NCI-H1105 treated with DMSO at 0.1 percent for 48 hours (cell line): ENCODE measurements around the gene CTPS2.
"Not testable (repeated sequence)": the region's sequence is repeated elsewhere in the genome, so short reads cannot be mapped to it uniquely, and the experiment has no call there.

ENCODE experiments used
- DNase-seq: peaks from one replicate; lab custom pipeline; 2025; lab: John Stamatoyannopoulos, UW

CTPS2 gene, protein sequence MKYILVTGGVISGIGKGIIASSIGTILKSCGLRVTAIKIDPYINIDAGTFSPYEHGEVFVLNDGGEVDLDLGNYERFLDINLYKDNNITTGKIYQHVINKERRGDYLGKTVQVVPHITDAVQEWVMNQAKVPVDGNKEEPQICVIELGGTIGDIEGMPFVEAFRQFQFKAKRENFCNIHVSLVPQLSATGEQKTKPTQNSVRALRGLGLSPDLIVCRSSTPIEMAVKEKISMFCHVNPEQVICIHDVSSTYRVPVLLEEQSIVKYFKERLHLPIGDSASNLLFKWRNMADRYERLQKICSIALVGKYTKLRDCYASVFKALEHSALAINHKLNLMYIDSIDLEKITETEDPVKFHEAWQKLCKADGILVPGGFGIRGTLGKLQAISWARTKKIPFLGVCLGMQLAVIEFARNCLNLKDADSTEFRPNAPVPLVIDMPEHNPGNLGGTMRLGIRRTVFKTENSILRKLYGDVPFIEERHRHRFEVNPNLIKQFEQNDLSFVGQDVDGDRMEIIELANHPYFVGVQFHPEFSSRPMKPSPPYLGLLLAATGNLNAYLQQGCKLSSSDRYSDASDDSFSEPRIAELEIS

DNA sequence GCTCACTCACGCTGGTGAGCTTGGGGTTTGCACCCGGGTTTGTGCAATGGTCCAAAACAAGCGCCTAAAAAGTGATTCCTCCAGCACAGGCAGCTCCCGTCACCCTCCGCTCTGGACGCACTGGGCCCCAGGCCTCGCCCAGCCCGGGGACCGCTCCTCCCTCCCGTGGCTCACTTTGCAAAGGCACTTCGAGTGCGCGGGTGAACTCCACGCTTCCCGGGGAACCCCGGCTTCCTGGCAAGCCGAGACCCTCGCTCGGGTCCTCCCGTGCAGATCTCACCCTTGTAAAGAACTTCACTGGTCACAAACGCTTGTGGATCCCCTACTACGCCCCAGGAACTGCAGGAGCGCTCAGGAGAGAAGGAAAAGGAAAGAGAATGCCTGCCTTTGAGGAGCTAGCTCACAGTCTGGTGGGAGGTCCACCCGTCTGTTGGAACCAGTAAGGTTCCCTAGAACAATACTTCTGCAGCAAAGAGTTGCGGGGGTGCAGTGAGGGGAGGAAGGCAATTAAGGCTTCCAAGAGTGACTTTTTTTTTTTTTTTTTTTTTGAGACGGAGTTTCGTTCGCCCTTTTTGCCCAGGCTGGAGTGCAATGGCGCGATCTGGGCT, at the start of gene CTPS2:
Gene CTPS2, minus strand, starts transcription at position 122 of the 608 bp plus-strand sequence. CDS start 9,767 bp downstream, outside the sequence.
- DNase-seq = peak; percentile 29

DNA sequence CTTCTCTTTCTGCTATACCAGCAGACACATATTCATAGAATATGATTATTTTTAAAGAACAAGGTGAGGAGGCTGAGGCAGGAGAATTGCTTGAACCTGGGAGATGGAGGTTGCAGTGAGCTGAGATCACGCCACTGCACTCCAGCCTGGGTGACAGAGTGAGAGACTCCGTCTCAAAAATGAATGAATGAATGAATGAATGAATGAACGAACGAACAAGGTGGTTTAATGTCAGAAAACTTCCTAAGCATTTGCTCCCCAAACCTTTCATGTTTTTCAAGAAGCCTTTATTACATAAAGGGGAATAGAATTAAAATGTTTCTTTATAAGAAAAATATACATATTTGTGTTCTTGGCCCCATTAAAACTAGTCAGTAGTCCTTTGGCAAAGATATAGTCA, 49.0 kb upstream of the CTPS2 start:
- not testable (repeated sequence) for DNase-seq

GRCh38 chrX:16756724-16757123, 44.3 kb upstream of the CTPS2 start:
- no peak for DNase-seq

DNA sequence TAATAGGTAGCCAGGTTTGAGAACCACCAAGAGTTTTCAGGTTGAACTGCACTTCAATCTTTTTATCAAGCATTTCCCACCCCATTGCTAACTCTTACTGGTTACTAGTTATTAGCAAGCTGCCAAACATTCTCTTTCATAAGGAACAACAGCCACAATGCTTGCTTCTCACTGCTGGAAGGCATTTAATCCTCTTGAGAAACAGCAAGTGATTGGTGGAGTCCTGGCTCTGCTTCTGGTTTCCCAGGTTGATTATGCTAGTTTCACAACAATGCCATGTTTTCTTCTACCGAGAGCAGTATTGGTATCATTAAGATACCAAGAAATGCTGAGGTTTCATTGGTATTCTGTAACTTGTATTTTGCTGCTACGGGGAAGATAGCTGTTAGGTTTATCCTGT, 41.5 kb upstream of the CTPS2 start:
- no peak for DNase-seq

DNA sequence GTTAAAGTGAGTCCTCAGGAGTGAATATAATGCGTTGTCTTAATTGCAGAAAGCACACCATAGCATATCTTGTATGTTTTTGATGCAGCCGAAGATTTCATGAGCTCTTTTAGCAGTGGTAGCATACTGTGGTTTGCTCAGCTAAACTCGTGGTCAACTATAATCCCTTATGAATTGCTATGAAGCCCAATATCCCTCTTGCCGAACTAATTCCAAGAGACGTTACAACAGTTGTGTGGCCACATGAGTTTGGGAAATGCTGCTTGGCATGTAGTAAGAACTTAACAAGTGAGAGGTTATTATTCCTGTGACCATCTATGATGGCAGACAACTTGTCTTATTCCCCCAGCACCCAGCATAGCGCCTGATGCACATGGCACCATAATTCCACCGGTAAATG, 37.7 kb upstream of the CTPS2 start:
- DNase-seq = no peak

DNA sequence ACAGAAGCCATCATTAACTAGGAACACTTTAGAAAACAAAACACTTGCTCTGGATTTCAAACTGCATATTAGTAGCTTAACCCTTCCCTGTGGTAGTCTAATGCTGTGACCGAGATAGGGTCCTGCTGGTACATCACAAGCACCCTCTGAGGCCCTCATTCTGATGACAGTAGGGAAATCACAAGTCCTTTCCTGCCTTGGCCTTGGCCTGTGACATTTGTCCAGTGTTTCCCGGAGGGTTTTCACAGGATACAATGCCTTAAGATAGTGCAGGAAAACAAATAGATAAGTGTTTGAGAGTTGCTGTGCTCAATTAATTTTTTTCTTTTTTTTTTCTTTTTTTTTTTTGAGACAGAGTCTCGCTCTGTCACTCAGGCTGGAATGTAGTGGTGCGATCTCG, 36.0 kb upstream of the CTPS2 start:
- no peak for DNase-seq

GRCh38 chrX:16745659-16746058, 33.2 kb upstream of the CTPS2 start:
- no peak for DNase-seq

DNA sequence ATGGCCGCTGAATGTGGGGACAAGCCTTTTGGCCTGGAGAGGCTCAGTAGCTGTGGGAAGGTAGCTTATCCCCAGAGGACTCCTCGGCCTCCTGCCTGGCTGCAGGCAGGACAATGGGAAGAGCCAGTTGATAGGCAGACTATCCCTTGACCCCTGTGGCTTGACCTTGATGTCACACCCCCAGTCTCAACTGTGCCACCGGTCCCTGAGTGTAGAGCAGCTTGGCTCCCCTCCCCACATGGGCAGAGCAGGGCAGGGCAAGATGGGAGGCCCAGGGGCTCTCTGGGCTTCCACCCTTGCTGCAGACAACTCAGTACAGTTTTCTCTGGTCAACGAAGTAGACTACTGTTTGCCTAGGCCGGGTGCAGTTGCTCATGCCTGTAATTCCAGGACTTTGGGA, 32.6 kb upstream of the CTPS2 start:
- DNase-seq = no peak

DNA sequence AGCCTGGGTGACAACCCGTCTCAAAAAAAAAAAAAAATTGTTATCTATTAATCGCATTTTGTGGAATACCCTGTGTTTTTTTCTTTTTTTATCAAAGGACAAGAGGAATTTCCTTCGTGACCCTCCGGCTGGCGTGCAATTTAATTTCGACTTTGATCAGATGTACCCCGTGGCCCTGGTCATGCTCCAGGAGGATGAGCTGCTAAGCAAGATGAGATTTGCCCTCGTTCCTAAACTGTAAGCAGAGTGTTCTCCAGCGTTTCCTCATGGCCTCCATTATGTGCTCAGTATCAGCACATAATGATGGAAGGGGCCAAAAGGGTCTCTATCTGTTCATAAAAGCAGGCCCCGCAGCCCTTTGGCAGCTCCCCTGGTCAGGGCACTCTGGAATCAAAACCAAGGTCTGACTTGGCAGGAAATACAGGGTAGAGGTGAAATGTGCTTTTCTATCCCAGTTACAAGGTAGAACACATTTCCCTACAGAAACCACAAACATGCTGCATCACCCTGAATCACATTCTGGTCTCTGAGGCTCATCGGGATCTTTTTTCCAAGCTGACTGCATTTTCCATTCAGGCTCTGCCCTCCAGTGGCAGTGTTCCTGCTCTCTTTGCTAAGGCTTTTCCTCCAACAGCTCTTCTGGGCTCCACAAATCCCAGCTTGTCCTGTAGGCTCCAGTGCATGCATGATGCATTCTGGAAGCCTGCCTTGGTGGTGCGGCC, 31.3 kb upstream of the CTPS2 start:
- DNase-seq = no peak

- no peak for DNase-seq
Observed at GRCh38 chrX:16739574-16739973, 27.1 kb upstream of the CTPS2 start.

DNA sequence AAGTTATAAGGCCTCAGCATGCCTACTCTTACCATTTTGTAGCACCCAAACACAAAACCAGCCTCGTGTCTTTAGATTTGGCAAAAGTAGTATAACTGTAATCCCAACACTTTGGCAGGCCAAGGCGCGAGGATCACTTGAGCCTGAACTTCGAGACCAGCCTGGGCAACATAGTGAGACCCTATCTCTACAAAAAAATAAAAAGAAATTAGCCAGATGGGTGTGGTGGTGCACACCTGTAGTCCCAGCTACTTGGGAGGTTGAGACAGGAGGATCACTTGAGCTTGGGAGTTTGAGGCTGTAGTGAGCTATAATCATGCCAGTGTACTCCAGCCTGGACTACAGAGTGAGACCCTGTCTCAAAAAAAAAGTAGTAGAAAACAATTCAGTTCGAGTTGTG, 24.6 kb upstream of the CTPS2 start:
- DNase-seq = no peak

DNA sequence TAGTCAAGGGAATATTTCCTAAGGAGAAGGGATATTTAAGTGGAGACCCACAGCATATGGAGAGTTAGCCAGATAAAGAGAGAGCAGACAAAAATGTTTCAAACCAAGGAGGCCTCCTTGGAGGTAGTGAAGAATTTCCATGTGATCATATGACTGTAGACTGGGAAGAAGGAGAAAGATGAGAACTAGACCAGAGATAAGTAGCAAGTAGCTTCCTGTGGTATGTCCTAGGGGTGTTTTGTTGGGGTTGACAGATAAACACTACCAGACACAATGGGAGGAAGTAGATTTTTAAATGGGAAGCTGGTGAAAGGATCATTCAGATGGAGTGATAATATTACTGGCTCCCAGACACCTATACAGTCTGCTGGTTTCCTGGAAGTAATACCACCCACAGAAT, 20.5 kb upstream of the CTPS2 start:
- no peak for DNase-seq

- no peak for DNase-seq
Observed at GRCh38 chrX:16730450-16730849, 18.0 kb upstream of the CTPS2 start.

- no peak for DNase-seq
Observed at GRCh38 chrX:16727637-16728036, 15.2 kb upstream of the CTPS2 start.

DNA sequence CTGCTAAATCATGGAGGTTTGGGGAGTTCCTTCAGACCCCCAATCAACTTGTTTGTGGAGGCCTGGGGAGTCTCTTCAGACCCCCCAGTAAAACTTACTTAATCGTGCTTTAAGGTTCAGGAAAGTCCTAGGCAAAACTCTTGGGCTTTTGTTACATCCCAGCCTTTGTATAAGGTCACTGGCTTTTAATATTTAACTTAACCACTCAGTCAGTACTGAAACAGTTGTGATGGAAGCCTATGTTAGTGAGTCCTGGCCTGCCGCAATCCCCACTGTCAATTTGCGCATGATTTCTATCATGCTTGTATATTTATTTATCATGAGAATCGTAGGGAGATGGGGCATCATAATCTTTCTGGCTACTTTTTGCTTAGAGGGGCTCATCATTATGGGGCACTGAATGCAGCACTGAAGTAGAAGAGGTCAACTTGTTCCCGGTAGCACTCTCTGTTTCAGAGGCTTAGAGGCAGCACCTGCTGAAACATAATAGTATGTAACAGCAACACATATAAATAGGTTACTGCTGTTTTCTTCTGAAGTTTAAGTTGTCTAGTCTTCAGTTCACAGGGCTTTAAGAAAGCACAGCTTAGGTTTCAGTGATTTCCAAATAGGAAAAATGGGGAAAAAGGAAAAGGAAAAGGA, 14.0 kb upstream of the CTPS2 start:
- DNase-seq = not testable (repeated sequence)

DNA sequence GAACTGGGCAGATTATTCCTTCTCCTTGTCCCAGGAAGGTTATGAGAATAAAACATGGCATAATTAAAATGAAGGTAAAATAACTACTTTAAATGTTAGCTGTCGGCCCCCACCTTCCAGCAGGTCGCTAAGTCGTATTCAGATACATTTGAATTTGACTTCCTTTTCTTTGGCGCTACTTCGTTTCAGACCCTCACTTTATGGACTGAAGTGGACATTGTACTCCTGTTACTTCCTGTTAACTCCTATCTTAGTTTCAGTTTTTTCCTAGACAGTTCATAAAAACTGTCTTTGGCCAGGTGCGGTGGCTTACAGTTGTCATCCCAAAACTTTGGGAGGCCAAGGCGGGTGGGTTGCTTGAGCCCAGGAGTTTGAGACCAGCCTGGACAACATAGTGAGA, 12.6 kb upstream of the CTPS2 start:
- no peak for DNase-seq

DNA sequence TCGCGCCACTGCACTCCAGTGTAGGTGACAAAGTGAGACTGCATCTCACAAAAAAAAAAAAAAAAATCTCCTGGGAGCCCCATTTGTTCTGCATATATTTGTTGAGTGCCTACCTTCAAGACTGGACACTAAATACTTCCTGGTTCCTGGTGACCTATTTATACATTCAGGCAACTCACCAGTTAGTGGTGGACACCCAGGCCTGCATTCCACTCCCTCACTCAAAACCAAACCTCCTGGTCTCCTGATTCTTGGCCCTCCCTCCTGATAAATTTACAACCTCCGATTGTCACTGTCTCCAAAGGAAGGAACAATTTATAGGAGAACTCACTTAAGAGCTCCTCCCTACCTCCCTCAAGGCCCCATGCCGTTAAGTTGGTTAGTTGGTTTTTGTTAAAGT, 10.0 kb upstream of the CTPS2 start:
- no peak for DNase-seq

GRCh38 chrX:16719334-16720084, 7.0 kb upstream of the CTPS2 start, which contains the start of gene SYAP1:
TSS of gene SYAP1 (plus strand) at chrX:16719612. CDS start at chrX:16719725, 113 bp downstream.
- DNase-seq = peak; percentile 92

DNA sequence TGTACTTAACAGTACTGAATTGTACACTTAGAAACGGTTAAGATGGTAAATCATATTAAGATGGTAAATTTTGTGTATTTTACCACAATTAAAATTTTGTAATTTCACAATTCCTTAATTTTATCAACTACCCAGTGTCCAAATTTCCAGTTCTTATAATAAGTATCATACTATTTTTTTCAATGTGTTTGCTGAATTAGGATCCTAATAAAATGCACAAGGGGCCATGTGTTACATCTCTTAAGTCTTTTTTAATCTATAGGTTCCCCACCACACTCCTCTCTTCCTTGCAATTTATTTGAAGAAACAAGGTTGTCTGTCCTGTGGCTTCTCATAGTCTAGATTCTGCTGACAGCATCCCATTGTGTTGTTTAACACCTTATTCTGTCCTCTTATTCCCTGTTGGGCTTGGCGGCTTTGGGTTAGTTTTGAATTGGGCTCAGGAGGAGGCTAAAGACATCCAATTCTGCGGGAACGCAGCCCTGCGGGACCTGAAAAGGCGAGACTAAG, 6.4 kb upstream of the CTPS2 start:
- DNase-seq = no peak

GRCh38 chrX:16716451-16716850, 4.0 kb upstream of the CTPS2 start:
- not testable (repeated sequence) for DNase-seq

- DNase-seq = not testable (repeated sequence)
Observed at GRCh38 chrX:16715638-16716037, 3.2 kb upstream of the CTPS2 start.
